Stimulated activated CD8-positive, alpha-beta memory T cell treated with anti-CD3 and anti-CD28 coated beads, Interleukin-12 subunit alpha, Interleukin-12 subunit beta, amount 100 ng/mL, for 4 hours (primary cell): ENCODE results near the gene DCAF7.

Experiments
- DNase-seq: peaks from one replicate; pipeline ENCODE4 v3.0.0-alpha.2; 2020; ENCODE audit warnings: low read depth

Gene DCAF7

DNA sequence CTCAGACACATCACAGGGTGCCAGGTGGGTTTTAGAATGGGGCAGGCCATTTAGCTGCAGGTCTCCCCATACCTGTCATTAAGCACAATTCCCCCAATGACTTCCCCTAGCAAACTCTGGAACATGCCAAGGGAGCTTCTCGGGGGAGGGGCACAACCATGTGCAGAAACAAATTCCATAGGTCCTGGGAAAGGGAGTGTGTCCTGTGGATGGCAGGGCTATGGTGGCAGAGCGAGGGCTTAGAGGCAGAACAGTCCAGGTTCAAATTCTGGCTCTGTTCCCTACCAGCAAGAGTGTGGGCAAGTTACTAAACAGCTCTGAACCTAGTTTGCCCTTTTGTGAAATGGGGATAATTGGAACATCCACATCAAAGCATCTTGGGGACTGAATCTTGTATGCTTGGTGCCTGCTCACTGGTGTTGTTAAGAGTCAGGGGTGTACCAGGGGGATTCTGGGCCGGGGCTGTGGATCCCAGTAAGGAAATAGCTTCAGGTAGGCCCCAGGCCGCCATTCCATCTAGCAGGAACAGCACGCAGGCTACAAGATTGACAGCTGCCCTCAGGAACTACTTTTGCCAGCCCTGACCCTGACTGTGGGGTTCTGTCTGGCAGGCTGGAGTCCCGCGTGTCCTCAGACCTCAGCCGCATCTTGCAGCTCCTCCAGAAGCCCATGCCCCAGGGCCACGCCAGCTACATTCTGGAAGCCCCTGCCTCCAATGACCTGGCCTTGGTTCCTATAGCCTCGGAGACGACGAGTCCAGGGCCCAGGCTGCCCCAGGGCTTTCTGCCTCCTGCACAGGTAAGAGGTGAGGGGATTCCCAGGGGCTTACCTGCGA lies 5.6 kb upstream of the DCAF7 start:
- DNase-seq = no peak

DNA sequence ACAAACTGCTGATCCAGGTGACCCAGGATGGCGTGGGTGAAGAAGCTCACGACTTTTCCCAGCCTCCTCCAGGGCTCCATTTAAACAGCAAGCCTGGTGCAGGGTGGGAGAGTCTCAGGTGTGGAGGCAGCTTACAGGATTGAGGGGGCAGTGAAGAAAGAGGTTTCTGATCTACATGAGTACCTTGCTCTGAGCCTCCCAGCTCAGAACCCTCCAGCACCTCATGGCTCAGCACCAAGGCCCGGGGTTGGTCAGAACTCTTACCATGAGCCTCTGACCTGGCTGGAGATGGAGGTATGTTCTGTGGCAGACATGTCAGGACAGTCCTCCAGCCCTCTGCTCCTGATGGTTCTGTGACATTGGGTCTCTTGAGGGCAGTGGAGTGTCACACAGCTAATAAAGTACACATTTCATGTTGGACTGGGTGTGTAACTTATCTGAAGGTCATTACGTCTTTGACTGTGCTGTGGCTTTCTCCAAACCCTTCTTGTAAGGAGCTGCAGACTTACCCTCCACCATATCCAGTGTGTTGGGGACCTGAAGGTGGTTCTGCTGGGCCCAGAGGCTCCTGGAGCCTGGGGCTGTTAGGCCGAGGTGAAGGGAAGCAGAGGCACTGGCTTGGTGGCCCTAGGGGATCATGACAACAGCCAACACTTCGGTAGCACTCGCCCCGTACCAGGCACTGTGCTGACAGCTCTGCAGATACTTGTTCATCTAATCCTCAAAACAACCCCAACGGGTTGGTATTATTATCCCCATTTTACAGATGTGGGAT lies 3.8 kb upstream of the DCAF7 start:
- DNase-seq = no peak

DNA sequence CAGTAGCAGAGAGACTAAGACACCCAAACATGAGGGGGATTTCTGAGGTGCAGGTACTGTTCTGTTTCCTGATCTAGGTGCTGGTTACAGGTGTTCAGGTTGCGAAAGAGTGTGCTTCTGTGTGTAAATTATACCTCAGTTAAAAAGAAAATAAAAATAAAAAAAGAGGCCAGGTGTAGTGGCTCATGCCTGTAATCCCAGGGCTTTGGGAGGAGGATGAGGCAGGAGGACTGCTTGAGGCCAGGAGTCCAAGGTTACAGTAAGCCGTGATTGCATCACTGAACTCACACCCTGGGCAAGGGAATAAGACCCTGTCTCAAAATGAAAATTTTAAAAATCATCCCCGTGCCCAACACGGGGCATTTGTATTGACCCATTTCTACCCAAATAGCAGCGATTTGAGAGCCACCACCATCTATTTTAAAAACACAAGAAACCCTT lies 3.2 kb upstream of the DCAF7 start:
- DNase-seq = no peak

DNA sequence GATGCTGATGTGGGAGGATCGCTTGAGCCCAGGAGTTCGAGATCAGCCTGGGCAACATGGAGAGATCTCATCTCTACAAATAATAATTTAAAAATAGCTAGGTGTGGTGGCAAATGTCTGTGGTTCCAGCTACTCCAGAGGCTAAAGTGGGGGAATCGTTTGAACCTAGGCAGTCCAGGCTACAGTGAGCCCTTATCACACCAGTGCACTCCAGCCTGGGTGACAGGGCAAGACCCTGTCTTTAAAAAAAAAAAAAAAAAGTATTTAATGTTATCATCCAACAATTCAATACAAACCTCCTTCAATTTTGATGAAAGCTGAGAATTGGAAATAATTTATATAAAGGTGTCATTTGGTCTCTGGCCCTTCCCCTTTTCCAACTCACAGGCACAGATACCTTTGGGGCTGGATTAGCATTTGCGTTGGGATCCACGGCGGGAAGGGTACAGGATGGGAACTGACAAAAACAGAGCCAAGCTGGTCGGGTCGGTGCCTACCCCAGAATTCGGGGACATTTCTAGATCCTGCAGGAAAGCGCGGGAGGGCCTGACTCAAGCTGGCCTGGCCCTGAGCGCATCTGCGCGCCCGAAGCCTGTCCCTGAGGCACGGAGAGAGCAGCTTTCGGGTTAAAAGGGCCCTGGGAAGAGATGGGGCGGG lies 860 bp upstream of the DCAF7 start:
- DNase-seq = no peak

DNA sequence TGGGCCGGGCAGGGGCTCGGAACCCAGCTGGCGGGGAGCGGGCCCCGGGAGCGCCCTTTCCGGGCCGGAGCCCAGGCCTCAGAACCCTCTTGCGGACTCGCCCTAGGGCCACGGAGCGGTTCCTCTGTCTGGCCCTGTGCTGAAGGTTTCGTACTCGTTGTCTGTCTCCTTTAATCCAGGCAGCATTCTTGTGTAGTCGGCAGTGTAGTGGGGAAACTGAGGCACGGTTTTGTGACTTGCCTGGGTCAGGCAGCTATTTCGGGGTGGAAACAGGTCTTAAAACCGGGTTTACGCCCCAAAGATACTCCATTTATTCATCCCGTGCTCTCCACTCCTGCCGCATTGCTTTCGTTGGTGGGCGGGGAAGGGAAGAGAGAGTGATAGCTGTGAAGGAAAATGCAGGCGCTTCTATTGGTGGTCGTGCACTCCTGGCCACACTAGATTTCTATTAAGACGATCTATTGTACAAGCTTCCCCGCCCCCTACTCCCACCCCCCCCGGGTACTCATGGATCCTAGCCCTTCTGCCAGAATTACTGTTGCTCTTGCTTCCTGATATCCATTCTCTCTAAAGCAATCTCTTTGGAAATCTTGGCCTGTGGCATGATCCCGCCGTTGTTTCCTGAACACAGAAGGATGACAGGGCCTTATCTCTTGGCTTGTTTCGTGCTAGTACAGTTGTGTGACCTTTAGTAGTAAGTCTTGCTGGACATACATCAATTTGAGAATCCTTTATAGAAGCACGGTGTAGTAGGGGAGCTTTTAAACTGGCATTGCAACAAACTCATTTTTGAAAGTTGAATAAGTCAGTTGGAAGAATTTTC lies 751 bp downstream of the DCAF7 start:
- DNase-seq = no peak

DNA sequence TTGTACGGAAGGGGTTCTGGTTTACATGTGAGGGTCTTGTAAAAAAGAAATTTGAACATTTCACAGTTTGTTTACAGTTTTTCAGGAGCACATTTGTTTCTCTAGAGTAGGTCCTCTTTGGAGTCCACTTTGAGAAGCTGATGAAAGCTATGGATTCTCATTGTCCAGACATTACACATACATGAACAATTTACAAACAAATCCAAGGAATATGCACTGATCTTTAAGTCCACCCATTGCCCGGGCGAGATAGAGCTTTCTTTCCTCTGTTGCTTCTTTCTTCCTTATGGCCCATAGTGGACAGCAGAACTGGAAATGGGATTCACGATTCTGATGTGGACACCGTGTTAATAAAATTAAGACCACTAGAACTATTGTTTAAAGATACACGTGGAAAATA lies 1.9 kb downstream of the DCAF7 start:
- no peak for DNase-seq

DNA sequence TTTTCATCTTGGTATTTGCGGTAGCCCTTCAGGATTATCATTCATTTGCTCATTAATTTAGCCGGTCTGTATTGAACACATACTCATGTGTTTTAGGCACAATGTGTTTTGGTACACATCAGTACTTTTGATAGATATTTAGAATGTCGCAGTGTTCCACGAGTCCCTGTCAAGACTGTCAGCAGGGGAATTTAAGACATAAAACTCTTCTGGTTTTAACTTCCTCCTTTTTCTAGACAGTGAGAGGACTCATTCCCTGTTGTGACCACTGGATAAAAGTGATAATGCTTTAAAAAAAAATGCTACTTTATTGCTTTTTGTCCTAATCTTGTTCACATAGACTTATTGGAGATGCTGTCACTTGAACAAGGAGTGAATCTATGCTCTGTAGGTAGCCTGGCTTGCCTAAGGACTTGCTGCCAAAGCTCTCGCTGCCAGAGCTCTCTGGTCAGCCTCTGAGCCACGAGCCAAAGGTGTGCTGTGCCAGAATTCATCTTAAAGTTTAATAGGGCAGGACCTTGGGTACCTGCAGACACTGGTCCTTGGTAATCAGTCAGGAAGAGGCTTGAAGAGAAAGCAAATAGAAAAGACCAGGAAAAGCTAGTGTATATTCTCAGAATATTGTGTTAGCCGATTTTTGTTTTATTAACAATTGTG lies 5.4 kb downstream of the DCAF7 start:
- DNase-seq = no peak

DNA sequence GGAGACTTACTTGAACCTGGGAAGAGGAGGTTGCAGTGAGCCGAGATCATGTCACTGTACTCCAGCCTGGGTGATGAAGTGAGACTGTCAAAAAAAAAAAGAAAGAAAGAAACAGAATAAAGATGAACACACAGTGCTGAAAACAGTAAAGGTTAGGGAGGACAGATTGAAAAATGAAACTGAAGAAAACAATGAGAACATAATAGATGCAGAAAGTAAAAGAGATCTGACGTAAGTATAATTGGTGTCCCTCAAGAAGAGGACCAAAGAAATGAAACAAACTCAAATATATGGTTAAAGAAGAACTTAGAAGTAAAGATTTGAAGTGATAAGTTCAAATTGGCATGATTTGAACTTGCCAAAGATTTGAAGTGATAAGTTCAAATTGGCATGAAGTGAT lies 7.1 kb downstream of the DCAF7 start:
- DNase-seq = no peak

DNA sequence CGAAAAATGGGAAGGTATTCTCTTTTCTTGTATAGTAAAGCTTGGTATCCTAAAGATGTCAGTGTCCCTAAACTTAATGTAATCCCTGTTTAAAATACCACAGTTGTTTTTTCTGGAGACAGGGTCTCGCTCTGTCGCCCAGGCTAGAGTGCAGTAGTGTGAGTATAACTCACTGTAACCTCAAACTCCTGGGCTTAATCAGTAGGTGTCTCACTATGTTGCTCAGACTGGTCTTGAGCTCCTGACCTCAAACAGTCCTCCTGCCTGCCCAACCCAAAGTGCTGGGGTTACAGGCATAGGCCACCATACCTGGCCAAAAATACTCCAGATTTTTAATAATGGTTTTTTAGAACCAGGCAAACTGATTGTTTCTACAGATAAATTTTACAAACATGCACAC lies 8.2 kb downstream of the DCAF7 start:
- DNase-seq = no peak

DNA sequence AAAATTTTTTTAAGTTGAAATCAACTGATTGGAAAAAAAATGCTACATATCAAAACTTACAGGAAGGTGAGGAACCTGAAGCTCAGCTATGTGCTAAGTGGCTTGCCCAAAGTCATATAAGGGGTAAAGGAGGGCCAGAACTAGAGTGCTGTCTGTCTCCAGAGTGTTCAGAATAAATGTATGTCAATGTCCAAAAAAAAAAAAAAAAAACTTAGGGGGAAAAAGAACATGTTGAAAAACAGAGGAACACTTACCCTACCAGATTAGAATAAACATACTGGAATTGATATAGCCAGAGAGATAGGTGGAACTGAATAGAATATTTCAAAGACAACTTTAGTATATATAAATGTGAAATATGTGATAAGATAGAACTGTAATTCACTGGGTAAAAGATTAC lies 11.5 kb downstream of the DCAF7 start:
- DNase-seq = no peak

DNA sequence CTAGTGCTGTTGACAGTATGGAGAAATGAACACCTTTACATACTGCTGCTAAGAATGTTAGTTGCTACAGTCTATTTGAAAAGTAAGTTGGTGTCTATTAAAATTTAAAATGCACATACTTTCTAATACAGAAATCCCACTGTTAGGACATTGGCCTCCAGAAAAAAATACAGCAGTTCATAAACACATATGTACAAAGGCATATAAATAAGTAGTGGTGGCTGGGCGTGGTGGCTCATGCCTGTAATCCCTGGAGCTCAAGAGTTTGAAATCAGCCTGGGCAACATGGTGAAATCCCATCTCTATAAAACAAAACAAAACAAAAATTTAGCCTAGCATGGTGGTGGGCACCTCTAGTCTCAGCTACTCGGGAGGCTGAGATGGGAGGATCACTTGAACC lies 13.1 kb downstream of the DCAF7 start:
- no peak for DNase-seq

DNA sequence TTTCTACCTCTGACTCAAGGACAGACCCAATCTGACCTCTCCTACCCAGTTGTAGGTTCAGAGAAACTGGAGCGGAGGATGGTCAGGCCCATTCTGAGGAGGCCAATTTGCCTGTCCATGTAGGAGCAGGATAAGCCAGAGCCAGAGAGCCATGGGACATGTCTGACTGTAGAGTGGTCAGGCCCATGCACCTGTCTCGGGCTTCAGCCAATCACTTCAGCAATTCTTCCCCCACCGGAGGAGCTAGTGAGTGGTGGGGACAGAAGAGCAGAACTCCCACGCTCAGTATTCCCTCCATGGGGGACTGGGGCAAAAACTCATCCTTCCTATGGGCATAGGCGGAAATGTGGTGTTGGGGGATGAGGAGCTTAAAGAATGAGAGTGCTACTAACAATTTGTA lies 14.3 kb downstream of the DCAF7 start:
- no peak for DNase-seq

DNA sequence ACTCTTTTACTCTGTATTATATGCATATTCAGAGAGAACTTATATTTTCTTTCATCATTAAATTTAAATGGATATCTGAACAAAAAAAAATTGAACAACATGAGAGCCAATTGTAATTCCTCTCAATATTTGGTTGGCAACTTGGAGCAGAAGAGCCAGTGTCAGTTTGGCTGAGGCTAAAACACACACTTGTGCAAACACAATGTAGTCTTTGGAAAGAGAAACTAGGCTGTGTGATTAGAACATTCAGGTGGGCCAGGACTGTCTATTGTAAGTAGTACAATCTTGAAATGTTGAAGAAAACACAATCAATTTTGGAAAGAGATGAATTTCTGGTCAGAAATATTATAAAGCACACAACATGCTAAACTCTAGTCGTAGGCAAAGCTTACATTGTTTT lies 17.0 kb downstream of the DCAF7 start:
- no peak for DNase-seq

DNA sequence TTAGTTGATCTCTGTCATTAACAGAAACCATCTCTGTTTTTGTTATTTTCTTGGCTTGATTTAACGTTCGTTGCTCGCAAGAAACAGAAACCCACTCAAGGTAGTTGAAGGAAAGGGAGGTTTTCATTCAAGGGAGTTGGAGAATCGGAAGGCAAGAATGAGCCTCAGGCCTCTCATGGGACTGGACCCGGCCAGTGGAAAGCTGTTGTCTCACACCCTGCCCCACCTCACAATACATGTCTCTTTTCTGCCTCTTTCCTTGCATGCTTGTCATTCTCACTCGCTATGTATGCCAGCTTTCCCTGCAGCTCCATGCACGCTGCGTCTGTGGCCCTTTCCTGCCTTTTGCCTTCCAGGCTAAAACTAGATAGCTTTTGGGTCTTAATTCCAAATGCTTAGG lies 18.3 kb downstream of the DCAF7 start:
- no peak for DNase-seq

DNA sequence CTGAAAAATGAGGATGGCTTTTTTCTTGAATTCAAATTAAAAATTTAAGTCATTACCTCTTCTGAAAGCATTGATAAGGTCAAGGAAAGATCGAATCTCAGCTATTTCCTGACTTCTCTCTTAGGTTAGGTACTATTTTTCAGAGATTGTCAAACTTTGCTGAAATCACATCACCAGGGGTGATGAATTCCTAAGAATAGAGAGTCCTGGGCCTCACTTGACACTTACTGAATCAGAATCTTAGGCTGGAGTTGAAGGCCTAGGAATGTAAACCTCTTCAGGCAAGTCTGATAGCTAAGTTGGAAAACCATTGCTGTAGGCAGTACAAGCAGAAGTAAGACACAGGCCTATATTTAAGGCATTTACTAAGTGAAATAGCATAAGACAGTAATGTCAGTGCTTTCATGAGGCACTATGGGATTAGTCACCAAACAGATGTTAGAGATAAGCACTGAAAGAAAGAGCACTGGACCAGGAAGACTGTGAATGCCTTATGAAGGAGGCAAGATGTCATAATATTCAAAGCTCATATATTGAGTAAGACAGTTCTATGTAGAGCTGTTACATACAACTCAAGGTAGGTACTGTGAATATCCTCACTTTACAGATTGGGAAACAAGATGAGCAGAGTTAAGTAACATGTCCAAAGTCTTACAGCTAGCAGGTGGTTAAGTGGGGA lies 21.5 kb downstream of the DCAF7 start:
- DNase-seq = no peak

DNA sequence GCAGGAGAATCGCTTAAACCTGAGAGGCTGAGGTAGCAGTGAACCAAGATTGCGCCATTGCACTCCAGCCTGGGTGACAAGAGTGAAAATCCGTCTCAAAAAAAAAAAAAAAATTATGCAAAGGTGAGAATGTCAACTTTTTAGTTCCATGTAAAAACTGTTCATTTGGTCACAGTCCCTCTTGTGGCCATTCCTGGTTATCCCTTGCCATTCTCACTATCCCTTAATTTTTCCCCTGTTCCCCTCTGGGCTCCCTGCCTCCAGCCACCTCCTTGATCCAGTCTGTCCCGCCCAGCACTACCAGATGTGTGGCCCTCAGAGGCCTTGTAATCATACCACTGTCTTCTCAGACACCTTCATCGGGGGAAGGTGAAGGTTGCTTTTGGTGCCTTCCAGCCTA lies 23.4 kb downstream of the DCAF7 start:
- no peak for DNase-seq

DNA sequence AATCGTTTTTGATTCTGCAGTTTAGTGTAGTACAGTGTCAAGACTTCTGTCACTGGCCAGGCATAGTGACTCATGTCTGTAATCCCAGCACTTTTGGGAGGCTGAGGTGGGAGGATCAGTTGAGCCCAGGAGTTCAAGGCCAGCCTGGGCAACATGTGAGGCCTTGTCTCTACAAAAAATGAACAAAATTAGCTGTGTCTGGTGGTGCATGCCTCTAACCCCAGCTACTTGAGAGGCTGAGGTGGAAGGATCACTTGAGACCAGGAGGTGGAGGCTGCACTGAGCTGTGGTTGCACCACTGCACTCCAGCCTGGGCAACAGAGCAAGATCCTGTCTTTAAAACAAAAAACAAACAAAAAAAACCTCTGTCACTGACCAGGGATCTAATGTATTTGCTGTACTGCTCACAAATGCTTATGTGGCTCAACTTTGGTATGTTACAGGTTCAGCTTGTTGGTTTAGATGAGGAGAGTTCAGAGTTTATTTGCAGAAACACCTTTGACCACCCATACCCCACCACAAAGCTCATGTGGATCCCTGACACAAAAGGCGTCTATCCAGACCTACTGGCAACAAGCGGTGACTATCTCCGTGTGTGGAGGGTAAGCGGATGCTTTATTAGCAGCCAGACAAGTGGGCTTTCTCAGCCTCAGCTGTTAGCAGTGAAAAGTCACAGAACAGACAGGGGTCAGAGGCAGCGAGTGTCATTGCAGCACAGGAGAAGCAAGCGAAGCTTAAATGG lies 27.9 kb downstream of the DCAF7 start:
- DNase-seq = no peak

DNA sequence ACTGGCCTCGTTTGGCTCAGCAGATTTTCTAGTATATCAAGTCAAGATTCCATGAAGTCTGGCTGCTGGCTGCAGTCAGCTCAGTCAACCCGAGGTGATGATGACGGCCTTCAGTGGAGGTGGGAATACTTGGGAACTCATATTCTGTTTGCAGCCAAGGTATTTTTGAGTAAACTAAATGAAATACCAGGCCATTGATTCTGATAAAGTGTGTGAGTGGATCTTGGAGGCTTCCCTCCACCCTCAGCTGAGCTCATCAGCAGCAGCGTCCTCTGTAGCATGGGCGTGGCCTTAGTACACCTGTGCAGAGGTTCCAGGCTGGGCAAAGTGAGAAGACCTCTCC lies 28.5 kb downstream of the DCAF7 start:
- no peak for DNase-seq

DNA sequence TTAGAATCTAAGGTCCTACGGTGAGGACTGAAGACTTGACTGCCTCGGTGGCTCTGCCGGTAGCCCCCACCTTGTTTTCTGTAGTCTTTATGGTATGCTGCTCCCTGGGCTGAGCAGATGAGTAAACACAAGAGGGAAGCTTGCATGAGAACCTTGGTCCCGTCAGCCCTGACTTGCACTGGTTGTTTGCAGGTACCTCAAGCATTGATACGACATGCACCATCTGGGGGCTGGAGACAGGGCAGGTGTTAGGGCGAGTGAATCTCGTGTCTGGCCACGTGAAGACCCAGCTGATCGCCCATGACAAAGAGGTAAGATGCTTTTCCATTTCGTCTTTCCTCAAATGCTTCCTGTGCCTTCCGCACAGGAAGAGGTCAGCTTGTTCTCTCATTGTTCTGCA lies 29.4 kb downstream of the DCAF7 start:
- no peak for DNase-seq

DNA sequence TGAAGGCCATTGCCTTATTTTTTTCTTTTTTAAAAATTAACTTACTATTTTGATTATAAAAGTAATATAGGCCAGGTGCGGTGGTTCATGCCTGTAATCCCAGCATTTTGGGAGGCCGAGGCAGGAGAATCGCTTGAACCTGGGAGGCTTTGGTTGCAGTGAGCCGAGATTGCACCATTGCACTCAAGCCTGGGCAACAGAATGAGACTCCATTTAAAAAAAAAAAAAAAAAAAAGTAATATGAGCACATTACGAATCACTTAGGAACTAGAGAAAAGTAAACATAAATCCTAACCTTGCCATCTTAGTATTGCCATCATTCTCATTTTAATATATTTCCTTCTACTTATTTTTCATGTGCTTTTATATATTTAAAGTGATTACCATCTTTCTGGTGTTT lies 37.5 kb downstream of the DCAF7 start:
- no peak for DNase-seq
